OCI-LY1 (cell line): Measurements from ENCODE around the gene PDZRN4.

ENCODE experiments used
- CTCF ChIP-seq: fragments of 200-600 bp; sonication (generic), shearing (Covaris generic); IDR thresholded peaks from 2 replicates; pipeline ENCODE4 v1.5.1; 2017; ENCODE audit warnings: mild to moderate bottlenecking, antibody characterized with exemption, low read length, moderate library complexity, mixed read lengths
- EZH2 ChIP-seq: fragments of 200-600 bp; sonication (generic), shearing (Covaris generic); IDR thresholded peaks from 2 replicates; pipeline ENCODE4 v1.8.0; 2017; ENCODE audit warnings: borderline replicate concordance, mixed run types, mild to moderate bottlenecking, antibody characterized with exemption, low read length, moderate library complexity, mixed read lengths

DNA sequence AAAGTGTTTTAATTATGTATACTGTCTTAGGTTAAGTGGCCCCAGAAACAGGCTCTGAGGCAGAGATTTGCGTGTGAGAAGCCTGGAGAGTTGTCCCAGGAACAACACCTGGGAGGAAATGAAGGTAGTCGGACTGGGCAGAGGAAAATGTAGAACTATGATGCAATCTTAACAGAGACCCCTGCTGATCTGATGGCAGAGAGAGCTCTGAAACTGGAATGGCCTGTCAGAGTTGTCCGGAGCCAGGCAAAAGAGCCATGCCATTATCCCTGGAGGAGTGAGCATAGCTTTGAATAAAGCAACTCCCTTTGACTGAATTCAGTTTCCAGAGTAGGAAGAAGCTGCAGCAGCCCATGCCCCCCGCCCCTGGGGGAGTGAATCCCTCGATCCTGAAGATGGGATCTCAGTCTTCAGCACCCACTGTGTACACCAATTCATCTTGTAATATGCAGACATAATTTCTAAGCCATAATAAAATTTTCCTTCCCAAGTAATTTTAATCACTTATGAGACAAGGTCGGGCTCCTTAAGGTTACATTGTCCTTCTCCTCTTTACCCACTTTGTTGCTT lies 264.8 kb downstream of the PDZRN4 start:
- TF ChIP-seq CTCF (no peak), EZH2 (no peak)
